ENCODE measurements around the gene IREB2.

Gene IREB2

DNA sequence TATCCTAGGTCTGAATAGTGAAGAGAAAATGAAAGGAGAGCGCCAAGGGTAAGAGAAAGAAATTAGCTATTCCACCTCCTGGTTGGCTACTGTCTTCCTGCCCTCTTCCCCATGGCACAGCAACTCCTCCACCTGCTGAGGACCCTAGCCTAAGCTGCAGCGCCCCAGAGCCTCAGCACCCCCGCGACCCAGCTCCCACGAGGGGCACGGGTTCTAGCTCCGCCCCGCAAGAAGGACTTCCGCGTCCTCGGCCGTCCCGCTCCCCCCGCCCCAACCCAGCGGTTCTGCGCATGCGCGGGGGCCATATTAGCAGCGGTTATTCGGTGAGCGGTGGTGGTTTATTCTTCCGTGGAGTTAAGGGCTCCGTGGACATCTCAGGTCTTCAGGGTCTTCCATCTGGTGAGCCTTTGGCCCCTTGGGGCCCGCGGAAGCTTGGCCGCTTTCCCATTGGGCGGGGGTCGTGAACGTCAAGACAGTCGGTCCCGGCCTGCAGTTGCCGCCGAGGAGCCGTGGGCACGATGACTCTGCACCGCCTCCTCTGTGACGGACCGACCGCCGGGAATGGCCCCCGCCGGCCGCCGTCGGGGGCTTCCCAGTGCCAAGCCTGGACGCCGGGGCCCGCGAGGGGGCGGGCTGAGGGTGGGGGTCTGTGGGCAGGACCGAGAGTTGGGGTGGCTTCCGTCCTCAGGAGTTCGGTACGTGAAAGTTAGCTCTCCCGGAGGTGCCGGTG, 102.3 kb downstream of the IREB2 start, which contains the start of gene PSMA4:
TSS of gene PSMA4 (plus strand) at position 304 of the 730 bp plus-strand sequence. CDS start 1,484 bp downstream, outside the sequence.
- Histone ChIP-seq H3K9me3 (ENCODE audit: insufficient read depth, low read length) (no peaks in the 10 kb centered on the region), H2AFZ (ENCODE audit: low read depth, low read length) (peak within 1 kb of the TSS; percentile 66), H3K4me1 (ENCODE audit: low read length) (peaks cover 21% of the 10 kb centered on the region), H4K20me1 (ENCODE audit: insufficient read depth, low read length) (0 out of 2 replicates have a peak, but pooled peaks cover 6% of the 10 kb centered on the region), H3K27me3 (ENCODE audit: low read depth, low read length) (no peaks in the 10 kb centered on the region), H3K4me2 (ENCODE audit: low read length) (peak within 1 kb of the TSS; percentile 82), H3K27ac (ENCODE audit: low read length) (peak within 1 kb of the TSS; percentile 80), H3K36me3 (replicated peaks; ENCODE audit: low read depth, low read length) (peaks cover 32% of the 10 kb centered on the region), H3K79me2 (ENCODE audit: low read length) (peaks cover 40% of the 10 kb centered on the region), H3K9ac (ENCODE audit: low read length) (peak within 1 kb of the TSS; percentile 92), H3K4me3 (ENCODE audit: low read length) (peak within 1 kb of the TSS; percentile 84)
- TF ChIP-seq, protein P1, sequence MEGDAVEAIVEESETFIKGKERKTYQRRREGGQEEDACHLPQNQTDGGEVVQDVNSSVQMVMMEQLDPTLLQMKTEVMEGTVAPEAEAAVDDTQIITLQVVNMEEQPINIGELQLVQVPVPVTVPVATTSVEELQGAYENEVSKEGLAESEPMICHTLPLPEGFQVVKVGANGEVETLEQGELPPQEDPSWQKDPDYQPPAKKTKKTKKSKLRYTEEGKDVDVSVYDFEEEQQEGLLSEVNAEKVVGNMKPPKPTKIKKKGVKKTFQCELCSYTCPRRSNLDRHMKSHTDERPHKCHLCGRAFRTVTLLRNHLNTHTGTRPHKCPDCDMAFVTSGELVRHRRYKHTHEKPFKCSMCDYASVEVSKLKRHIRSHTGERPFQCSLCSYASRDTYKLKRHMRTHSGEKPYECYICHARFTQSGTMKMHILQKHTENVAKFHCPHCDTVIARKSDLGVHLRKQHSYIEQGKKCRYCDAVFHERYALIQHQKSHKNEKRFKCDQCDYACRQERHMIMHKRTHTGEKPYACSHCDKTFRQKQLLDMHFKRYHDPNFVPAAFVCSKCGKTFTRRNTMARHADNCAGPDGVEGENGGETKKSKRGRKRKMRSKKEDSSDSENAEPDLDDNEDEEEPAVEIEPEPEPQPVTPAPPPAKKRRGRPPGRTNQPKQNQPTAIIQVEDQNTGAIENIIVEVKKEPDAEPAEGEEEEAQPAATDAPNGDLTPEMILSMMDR (IDR thresholded peaks at IDR 0.05; ENCODE audit: low read depth, low read length) = 0 out of 2 replicates have a peak, but pooled peaks have one; percentile 20
- TF ChIP-seq EZH2phosphoT487 (IDR thresholded peaks at IDR 0.05; ENCODE audit: low read depth) = no peak

DNA sequence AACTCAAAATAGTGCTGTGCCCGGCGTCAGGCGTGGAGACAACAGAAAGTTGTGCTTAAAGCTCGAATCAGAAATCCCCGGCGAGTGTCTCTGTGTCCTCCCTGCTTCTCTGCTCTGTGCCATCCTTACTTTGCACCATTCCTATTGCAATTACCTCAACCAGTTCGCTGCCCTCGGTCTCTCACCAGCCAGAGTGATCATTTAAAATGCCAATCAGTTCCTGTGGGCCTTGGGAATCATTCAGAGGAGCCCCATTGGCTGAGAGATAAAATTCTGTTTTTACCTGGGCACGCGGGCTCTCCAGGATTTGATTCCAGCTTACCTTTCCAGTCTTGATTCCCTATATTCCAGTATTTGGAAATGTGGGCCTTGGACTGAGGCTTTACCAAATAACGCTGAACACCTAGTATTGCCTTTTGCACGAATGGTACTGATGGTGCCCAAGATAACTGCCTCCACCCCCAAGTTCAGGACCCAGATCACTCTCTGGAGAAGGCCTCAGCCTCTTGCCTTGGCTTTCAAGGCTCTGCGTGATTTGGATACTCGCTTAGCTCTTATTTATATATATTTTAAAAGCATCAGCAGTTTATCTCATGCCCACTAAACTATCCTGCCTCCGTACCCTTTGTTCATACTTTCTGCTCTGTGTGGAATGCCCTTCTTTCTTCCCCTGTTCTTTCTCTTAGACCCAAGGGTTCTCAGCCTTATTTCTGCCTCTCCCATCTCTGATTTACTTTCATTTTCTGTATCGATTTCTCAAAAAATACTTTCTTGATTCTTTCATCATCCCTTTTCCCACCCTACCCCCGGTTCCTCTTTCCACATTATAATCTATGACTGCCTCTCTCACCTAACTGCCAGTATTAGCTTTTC, 103.1 kb downstream of the IREB2 start:
- peak overlapping the region; percentile 84 for H3K4me3 ChIP-seq (ENCODE audit: low read length)
- H3K4me1 ChIP-seq (ENCODE audit: low read length) = peaks cover 19% of the 10 kb centered on the region
- 0 out of 2 replicates have a peak, but pooled peaks cover 6% of the 10 kb centered on the region for H4K20me1 ChIP-seq (ENCODE audit: insufficient read depth, low read length)
- no peaks in the 10 kb centered on the region for H3K27me3 ChIP-seq (ENCODE audit: low read depth, low read length)
- H2AFZ ChIP-seq (ENCODE audit: low read depth, low read length) = no peak overlapping the region
- peak overlapping the region; percentile 80 for H3K27ac ChIP-seq (ENCODE audit: low read length)
- H3K9ac ChIP-seq (ENCODE audit: low read length) = peak overlapping the region; percentile 92
- peak overlapping the region; percentile 82 for H3K4me2 ChIP-seq (ENCODE audit: low read length)
- TF ChIP-seq EZH2phosphoT487 (IDR thresholded peaks at IDR 0.05; ENCODE audit: low read depth) = no peak
- H3K79me2 ChIP-seq (ENCODE audit: low read length) = peaks cover 40% of the 10 kb centered on the region
- H3K36me3 ChIP-seq (replicated peaks; ENCODE audit: low read depth, low read length) = peaks cover 39% of the 10 kb centered on the region
- no peaks in the 10 kb centered on the region for H3K9me3 ChIP-seq (ENCODE audit: insufficient read depth, low read length)

DNA sequence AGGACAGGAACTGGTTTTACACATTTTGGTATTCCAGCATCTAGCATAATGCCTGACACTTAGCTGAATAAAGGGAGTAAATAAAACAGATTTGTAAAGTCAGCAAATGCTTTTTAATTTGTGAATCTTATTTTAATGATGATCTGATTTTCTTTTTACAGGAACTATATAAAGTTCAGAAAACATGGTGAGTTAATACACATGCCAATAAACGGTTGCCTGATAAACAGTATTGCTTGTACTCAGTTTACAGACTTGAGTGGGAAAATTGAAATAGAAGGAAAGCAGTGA, 103.7 kb downstream of the IREB2 start:
- no peak overlapping the region for H2AFZ ChIP-seq (ENCODE audit: low read depth, low read length)
- no peaks in the 10 kb centered on the region for H3K9me3 ChIP-seq (ENCODE audit: insufficient read depth, low read length)
- H4K20me1 ChIP-seq (ENCODE audit: insufficient read depth, low read length) = 0 out of 2 replicates have a peak, but pooled peaks cover 6% of the 10 kb centered on the region
- H3K27me3 ChIP-seq (ENCODE audit: low read depth, low read length) = no peaks in the 10 kb centered on the region
- peak overlapping the region; percentile 84 for H3K4me3 ChIP-seq (ENCODE audit: low read length)
- peak overlapping the region; percentile 80 for H3K27ac ChIP-seq (ENCODE audit: low read length)
- H3K4me2 ChIP-seq (ENCODE audit: low read length) = peak overlapping the region; percentile 82
- peaks cover 44% of the 10 kb centered on the region for H3K36me3 ChIP-seq (replicated peaks; ENCODE audit: low read depth, low read length)
- H3K4me1 ChIP-seq (ENCODE audit: low read length) = peaks cover 13% of the 10 kb centered on the region
- TF ChIP-seq EZH2phosphoT487 (IDR thresholded peaks at IDR 0.05; ENCODE audit: low read depth) = no peak
- TF ChIP-seq, protein P1 (IDR thresholded peaks at IDR 0.05; ENCODE audit: low read depth, low read length) = no peak
- peak overlapping the region; percentile 92 for H3K9ac ChIP-seq (ENCODE audit: low read length)
- H3K79me2 ChIP-seq (ENCODE audit: low read length) = peaks cover 40% of the 10 kb centered on the region

DNA sequence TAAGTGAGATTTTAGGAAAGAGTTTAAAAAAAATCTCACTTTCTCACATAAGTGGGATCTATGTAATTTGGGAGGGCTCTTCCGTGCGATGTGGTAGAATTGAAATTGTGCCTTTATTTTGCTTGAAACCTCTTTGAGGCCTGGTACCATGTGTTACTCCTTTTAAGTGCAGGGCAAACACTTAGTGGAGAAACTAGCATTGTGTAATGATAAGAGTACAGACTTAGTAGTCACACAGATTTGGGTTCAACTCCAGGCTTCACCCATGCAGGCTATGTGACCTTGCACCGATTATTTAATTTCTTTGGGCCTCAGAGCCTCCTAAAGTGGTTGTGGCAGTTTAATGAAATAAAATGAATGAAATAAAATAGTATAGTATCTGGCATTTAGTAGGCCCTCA, 104.6 kb downstream of the IREB2 start:
- H3K27me3 ChIP-seq (ENCODE audit: low read depth, low read length) = no peaks in the 10 kb centered on the region
- H3K36me3 ChIP-seq (replicated peaks; ENCODE audit: low read depth, low read length) = peaks cover 51% of the 10 kb centered on the region
- peaks cover 40% of the 10 kb centered on the region for H3K79me2 ChIP-seq (ENCODE audit: low read length)
- no peak overlapping the region for H3K9ac ChIP-seq (ENCODE audit: low read length)
- TF ChIP-seq, protein P1 (IDR thresholded peaks at IDR 0.05; ENCODE audit: low read depth, low read length) = no peak
- no peak for TF ChIP-seq EZH2phosphoT487 (IDR thresholded peaks at IDR 0.05; ENCODE audit: low read depth)
- H3K4me2 ChIP-seq (ENCODE audit: low read length) = no peak overlapping the region
- H4K20me1 ChIP-seq (ENCODE audit: insufficient read depth, low read length) = 0 out of 2 replicates have a peak, but pooled peaks cover 6% of the 10 kb centered on the region
- H3K9me3 ChIP-seq (ENCODE audit: insufficient read depth, low read length) = no peaks in the 10 kb centered on the region
- H2AFZ ChIP-seq (ENCODE audit: low read depth, low read length) = no peak overlapping the region
- H3K27ac ChIP-seq (ENCODE audit: low read length) = no peak overlapping the region
- no peak overlapping the region for H3K4me3 ChIP-seq (ENCODE audit: low read length)
- H3K4me1 ChIP-seq (ENCODE audit: low read length) = peaks cover 11% of the 10 kb centered on the region
